Dermis blood vessel endothelial cell (primary cell): ENCODE results near the gene RABAC1. TPM values are rescaled to one million over a fixed set of nuclear protein-coding genes. Genes with fewer than 3 reads are reported as not detected.
"Not testable (repeated sequence)": the region's sequence is repeated elsewhere in the genome, so short reads cannot be mapped to it uniquely, and the experiment has no call there.

Experiments
- DNase-seq: peaks from one replicate; pipeline ENCODE4 v3.0.0; 2010
- total RNA-seq: library from RNA; depleted of rRNA; stranded (reverse); fragments of >200 nt; gene quantifications from 2 replicates; pipeline ENCODE4 v1.2.3, GENCODE V29; 2014

The RABAC1 gene
- total RNA-seq, 1 donor from 2014 or later: 132 TPM

DNA sequence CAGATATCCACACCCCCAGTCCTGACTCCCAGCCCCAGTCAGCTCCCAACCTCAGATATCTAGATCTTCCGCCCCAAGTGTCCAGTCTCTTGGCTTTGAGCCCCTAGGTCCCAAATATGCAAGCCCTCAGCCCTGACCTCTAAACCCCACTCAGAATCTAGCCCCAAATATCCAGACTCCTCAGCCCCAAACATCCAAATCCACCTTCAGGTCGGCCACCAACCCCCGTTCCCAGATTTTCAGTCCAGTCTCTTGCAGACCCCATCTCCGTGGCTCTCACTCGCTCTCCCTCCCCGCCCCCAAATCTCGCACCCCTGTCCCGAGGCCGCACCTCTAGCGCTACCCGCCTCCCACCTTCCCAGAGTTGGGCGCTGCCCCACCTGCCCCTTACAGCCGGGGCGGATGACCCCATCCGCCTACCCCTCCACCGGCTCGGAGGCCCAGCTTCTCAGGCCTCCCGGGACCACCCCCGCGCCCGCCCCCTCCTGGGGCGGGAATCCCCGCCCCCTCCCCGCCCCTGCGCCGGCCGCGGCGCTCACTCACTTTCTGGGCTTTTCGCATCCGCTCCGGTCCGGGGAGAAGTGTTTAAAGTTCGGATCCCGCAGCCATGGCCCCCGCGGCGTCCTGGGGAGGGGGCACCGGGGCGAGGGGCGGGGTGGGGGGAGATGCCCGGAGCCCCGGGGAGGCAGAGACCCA, 31.5 kb downstream of the RABAC1 start:
- DNase-seq: no peak

DNA sequence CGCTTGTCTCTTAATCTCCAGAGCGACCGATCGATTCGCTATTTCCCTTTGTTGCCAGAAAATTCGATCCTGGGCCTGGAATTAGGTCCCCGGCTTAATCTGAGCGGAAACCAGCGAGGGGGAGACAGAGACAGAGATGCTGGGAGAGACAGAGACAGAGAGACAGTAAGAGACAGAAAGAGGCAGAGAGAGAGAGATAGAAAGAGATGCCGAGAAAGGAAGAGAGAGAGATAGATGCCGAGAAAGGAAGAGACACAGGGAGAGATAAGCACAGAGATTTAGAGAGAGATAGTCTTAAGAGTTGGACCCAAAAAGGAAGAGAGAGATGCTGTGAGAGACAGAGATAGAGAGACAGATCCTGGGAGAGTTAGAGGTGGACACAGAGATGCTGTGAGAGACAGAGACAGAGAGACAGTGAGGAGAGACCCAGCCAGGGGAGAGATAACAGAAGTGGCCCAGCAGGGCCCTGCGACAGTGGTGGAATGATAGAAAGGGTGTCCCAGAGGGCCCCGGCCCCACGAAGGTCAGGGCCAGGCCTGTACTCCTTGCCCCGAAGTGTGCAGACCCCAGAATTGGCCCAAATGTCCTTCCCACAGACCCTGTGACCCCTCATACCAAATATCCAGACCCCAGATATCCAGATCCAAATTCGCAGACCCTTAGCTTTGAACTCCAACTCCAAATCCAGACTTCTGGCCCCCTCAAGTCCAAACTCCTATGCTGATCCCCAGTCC, 32.2 kb downstream of the RABAC1 start:
- no peak for DNase-seq

DNA sequence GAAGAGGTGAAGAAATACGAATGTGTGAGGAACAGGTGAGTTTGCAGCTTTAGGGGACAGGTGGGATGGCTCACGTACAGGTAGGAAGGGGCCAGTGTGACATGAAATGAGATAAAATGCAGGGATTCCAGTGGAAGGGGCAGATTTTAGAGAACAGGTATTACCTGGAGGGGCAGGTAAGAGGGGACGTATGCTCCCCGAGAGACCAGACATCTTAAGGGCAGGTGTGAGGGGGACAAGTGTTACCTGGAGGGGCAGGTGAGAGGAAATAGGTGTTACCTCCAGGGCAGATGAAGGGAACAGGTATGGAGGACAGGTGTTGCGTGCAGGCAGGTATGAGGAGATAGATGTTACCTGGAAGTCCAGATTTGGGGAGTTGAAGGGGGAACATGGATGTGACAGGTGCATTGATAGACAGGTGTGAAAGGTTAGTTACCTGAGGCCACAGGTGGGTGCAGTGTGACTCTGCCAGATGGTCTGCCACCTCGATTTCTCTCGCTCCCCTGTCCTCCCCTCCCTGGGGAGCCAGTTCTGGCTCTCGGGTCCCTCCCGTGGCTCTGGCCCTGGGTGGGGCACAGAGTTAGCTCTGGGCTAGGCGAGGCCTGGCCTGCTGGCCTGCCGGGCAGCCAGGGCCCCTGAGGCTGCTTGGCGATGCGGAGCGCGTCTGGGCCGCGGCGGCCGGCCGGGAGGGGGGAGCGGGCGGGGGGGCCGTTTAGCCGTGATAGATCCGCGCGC, 32.9 kb downstream of the RABAC1 start:
- DNase-seq: no peak

DNA sequence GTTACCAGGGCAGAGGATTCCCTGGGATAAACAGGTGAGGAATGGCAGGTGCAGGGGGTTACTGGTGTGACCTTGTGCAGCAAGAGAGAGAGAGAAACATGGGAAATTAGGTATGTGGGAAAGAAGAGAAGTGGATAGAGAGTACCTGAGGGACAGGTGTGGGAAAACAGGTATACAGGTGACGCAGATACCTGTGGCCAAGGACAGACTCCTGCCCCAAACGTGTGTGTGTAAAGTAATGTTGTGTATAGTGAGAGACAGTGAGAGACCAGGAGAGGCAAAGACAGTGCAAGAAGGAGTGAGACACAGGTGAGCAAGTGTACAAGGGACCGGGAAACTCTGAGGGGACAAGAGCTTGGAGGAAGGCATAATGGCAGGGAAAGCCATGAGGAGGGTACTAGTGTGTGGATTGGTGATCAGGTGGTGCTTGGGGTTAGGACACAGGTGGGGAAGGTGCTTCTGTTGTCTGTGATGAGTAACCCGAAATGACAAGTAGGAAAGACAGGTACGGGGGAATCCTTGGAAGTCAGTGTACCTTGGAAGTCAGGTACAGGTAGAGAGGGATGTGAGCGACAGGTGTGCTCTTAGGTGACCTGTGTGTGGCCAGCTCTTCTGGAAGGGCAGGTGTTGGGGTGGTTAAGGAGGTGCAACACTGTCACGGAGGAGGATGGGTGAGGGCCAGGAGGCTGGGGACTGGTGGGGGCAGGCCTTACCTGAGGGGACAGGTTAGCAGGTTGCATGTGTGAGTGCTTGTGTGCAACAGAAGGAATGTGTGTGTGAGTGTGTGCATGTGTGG, 33.7 kb downstream of the RABAC1 start:
- no peak for DNase-seq

DNA sequence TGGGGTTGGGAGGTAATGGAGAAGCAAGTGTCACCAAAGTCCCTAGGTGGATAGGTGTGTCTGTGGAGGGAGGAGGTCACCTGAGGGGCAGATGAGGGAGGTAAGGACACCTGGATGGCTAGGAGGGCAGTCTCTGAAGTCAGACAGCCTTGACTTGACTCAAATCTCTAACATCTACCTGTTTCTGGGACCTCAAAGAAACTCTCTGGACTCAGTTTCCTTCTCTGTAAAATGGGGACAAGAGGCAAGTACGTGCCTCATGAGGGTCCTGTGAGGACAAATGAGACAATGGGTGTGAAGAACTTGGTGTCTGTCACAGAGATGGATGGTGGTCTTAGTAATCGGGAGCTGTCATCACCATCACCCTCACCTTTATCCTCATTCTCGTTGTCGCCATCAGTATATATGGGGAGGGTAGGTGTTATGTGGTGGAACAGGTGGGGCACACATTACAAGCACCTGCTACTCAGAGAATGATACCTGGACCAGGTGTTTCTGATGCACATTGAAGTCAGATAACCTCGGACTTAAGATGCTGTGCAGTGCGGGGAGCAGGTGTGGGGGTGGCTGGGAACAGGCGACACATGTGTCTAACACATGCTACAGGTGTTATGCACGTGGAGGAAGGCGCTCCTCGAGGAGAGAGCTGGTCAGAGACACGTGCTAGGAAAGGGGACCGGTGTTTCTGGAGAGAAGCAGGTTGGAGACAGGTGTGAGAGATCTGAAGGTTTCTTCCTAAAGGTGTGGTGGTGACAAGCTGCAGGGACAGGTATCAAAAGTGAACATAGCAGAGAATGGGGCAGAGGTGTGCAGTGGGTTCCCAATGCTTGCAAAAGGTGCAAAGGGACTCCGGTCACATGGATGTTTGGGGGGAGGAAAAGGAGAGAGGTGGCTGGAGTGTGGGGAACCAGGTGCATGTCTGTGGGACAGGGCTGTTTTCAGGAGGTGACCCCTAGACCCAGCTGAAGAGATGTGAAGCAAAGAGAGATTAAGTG, 34.7 kb downstream of the RABAC1 start:
- no peak for DNase-seq

DNA sequence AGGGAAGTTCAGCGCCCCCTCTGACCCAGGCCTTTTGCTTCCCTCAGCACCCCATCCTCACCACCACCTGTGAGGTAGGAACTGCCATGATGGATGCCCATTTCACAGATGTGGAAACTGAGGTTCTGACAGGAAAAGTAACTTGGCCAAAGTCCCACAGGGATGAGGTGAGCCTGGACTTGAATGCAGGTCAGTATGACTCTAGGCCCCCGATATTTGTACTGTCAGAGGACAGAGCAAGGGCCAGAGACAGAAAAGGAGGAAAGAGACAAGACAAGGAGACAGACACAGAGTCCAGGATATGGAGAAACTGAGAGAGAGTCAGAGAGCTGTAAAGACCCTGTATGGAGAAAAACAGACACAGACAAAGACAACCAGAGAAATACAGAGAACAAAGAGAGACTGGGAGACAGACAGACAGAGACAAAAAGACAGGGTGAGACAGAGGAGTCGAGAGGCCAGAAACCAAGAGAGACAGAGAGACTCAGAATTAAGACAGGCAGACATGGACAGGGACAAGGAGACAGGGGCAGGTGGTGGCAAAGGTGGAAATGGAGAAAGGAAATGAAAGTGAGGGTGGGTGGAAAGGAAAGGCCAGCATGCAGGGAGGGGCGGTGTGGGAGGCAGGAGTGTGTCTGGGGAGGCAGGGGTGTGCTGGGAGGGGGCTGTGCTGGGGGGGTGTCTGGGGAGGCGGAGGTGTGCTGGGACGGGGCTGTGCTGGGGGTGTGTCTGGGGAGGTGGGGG, 35.9 kb downstream of the RABAC1 start:
- DNase-seq: no peak

DNA sequence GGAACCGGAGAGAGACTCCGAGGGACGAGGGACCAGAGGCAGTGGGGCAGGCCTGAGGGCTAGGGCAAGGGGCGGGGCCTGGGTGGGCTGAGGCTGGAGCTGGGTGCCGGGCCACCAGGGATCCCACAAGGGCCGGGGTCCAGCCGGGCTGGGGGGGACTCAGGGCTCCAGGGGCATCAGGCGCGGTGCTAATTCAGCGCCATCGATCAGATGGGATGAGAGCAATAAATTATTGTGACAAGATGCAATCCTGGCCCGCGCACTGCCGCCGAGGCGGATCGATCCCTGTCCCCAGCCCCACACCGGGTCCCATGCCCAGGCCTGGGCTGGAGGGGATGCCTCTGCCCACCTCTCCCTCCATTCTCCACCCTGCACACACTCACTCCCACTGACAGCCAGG, 36.5 kb downstream of the RABAC1 start:
- no peak for DNase-seq

DNA sequence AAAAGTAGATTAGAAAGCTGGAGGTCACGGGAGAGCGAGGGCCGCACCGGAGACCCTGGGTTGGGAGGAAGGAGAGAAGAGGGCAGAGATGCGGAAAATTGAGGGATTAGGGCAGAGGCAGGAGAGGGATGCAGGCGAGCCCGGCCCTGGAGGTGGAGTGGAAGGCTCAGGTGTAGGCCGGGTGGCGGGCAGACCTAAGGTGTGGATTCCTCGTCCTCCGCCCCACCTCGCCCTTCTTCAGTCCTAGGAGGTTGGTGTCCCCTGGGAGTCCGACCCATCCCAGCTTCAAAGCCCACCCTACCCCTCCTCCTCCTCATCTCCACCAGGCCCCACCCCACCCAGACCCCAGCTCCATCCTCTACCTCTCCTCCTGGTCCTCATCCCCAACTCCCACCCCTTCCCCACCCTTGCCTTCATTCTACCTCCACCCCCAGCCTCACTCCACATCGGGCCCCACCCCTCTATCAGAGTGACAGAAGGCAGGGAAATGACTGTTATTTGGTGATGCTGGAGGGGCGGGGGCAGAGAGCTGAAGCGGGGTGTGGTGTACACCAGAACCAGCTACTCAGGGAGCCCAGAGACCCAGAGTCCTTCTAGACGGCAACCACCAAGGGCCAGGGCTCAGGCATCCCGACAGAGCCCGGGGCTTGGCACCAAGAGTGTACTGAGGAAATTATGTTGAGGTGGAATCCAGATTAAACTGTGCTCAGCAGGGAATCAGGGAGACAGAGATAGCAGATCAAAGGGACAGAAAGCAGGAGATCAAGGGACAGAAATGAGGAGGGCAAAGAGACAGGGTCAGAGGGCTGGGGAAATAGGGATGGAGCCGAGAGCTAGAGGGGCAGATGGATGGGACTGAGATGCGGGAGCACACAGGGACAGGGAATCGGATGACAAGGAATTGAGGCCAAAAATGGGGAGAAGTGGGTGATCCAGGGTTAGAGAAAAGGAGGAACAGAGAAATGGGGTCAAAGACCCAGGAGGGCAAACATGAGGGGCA, 37.2 kb downstream of the RABAC1 start:
- no peak for DNase-seq

DNA sequence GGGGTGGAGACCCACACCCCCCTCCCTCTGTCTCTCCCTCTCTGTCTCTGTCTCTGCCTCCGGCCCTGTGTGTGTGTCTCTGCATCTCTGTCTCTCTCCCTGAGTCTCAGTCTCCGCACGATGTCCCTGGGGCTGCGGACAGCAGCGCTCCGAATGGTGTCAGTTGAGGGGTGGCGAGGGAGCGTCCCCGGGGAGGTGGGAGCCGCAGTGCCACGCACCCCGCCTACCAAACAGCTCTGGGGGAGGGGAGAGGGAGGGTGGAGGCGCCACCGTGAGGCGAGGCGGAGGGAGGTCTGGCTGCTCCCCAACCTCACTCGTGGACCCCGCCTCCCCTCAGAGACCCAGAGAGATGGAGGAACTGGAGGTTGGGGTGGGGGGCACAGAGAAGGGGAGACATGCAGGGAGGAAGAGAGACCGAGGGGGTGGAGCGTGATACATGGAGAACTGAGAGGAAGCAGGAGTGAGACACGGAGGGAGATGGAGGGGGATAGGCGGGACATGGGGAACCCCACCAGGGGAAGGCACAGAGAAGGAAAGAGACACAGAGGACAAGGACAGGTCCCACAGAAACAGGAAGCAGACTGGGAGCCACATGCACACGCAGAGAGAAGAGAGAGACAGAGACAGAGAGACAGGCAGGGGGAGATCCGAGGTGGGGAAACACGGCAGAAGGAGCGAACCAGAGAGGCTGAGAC, 38.1 kb downstream of the RABAC1 start:
- no peak for DNase-seq

DNA sequence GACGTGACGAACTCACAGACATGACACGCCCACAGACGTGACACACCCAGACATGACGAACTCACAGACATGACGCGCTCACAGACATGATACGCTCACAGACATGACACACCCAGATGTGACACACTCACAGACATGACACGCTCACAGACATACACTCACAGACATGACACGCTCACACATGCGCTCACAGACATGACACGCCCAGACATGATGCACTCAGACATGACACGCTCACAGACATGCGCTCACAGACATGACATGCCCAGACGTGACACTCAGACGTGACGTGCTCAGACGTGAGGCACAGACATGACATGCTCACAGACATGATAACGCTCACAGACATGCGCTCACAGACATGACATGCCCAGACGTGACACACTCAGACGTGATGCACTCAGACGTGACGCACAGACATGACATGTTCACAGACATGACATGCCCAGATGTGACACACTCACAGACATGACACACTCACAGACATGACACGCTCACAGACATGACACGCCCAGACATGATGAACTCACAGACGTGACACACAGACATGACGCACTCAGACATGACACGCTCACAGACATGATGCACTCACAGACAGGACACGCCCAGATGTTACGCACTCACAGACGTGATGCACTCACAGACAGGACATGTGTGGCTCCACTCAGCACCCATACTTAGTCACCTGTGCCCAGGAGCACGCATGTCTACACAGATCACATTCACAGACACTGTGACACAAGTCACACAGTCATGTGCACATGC, 39.0 kb downstream of the RABAC1 start:
- DNase-seq: no peak

DNA sequence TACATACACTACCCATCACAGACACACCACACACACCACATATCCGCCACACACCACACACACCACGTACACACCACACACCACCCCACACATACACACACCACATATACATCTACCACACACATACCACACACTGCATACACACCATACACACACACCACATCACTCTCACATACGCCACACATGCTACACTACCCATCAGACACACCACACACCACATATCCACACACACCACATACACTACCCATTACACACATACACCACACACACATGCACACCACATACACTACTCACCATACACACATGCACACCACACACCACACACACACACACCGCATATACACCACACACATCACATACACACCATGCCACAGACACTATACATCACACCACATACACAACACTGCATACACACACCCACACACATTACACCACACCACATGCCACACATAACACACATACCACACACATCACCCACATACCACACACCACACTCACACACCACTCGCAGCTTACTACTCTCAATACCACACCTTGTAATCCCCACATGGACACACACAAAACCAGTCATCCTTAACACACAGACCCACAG, 40.4 kb downstream of the RABAC1 start:
- DNase-seq: no peak

DNA sequence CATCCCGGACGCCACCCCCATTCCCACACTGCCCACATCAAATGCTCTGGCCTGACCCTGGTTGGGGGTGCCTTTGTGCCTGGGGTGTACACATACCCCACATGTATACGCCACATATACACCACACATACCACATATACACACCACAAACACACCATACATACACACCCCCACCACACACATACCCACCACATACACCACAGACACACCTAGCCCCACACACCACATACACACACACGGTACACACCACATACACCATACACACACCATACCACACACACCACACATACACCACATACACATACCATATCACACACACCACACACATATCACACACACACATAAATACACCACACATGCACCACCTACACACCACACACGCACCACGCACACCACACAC, 41.0 kb downstream of the RABAC1 start:
- DNase-seq: no peak

DNA sequence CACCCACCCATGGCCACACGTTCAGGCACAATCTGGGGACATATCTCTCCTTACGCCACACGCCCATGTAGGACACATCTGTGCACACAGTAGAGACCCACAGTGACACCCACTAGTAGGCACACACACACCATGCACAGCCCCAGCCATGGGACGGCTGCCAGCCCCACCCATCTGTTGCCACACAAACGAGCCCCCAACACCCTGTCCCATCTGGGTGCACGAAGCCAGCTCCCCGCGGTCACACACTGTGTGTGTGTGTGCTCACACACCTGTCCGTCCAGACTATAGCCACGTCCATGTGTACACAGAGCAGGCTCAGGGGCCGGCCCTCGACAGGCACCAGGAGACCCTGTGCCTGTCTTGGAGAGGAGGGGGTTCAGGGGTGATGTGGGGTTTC, 41.4 kb downstream of the RABAC1 start:
- no peak for DNase-seq

DNA sequence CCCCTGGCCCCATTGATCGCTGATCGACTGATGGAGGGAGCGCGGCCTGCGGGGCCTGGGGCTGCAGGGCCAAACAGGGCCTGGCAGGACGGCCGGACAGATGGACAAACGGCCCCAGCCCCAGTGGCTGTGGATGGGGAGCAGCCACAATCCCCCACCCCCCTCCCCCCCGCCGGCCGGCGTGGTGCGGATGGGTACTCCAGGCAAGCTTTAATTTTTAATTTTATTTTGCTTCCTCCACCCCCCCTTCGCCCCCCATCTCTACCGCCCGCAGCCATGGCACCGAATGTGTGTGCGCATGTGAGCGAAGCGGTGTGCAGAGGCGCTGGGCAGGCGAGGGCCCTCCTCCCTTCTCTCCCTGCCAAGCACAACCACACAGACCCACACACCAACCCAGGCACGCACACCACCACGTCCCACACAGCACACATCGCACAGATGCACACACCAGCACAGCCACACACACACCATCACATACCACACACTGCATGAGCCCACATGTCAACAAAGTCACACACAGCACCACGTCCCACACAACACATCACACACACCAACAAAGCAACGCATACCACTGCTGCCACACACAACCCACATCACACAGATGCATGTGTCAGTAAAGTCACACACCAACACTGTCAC, 43.2 kb downstream of the RABAC1 start:
- DNase-seq: no peak

DNA sequence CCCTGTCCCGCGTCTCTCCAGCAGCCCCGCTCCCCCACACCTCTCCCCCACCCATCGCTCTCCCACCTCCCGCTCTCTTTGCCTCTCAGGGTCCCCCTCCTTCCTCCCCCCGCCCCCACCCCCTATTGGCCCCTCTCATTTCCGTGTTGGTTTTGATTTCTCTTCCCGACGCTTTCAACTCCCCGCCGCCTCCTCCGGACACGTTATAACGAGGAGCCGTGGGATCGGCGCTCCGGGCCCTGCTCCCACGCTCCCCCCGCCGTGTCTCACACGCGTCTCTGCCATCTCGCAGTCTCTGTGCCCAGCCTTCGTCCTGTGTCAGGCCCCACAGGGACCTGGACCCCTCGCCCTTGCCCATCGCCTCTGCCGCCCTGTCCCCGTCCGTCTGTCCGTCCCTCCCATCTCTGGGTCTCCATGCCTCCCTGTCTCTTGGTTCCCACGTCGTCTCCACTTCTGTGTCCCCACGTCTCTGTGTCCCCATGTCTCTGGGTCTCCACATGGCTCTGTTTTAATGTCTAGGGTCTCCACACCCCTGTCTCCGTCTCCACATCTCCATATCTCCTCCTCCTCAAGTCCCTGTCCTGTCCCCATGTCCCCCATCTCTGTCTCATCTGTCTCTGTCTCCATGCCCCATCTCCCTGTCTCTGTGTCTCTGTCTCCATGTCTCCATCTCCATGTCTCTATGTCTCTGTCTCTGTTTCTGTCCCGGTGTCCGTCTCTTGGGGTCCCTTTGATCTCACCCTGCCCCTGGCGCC, 43.9 kb downstream of the RABAC1 start:
- no peak for DNase-seq

DNA sequence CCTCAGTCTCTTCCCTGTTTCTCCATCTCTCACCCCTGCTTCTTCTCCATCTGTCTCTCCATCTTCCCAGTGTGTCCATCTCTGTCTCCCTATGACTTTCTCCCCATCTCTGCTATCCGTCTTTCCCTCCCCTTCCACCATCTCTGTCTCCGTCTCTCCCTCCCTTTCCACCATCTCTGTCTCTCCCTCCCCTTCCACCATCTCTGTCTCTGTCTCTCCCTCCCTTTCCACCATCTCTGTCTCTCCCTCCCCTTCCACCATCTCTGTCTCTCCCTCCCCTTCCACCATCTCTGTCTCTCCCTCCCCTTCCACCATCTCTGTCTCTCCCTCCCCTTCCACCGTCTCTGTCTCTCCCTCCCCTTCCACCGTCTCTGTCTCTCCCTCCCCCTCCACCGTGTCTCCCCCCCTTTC, 44.7 kb downstream of the RABAC1 start:
- DNase-seq: not testable (repeated sequence)
